GM12872 (cell line): ENCODE measurements around the gene IL21.

Experiments used
- TF ChIP-seq, protein P1 (sequence below): IDR thresholded peaks from 3 replicates; pipeline ENCODE4 v1.5.1; 2011; ENCODE audit warnings: low read depth, mild to moderate bottlenecking, low read length, moderate library complexity; ENCODE audit not compliant: insufficient read depth

Gene IL21

DNA sequence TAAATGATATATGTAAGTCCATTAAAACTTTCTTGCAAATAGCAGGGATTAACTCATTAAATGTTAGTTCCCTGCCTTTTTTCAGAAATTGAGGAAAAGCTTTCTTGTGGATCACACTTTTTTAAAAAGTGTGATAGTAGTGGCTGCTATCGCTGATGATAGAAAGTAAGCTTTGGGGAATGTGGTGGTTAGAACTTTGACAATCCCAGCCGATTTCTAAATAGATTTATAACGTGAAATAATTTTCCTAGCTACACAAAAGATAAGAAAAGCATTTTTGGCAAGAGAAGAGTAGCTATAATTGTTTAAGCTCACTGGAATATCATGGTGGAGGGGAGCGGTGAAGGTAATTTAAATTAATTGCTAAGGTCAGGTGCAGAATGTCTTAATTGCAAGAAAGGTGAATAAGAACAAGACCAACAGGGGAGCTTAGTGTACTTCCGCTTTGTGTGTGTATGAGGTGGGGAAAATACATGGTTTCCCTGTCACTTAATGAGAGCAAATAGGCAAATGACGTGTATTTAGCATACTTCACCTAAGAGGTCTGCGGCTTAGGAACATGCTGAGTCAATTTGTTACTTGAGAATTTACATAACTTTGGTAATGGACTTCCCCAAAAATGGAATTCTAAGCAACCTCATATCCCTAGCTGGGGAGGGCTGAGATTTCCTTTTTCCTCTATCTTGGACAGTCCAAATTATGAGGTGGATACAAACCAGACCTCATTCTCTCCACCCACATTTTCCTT, 11.7 kb upstream of the IL21 start:
- TF ChIP-seq, protein P1, sequence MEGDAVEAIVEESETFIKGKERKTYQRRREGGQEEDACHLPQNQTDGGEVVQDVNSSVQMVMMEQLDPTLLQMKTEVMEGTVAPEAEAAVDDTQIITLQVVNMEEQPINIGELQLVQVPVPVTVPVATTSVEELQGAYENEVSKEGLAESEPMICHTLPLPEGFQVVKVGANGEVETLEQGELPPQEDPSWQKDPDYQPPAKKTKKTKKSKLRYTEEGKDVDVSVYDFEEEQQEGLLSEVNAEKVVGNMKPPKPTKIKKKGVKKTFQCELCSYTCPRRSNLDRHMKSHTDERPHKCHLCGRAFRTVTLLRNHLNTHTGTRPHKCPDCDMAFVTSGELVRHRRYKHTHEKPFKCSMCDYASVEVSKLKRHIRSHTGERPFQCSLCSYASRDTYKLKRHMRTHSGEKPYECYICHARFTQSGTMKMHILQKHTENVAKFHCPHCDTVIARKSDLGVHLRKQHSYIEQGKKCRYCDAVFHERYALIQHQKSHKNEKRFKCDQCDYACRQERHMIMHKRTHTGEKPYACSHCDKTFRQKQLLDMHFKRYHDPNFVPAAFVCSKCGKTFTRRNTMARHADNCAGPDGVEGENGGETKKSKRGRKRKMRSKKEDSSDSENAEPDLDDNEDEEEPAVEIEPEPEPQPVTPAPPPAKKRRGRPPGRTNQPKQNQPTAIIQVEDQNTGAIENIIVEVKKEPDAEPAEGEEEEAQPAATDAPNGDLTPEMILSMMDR = no peak

- TF ChIP-seq, protein P1 = no peak
Observed at GRCh38 chr4:122625156-122625555, 4.3 kb upstream of the IL21 start.

DNA sequence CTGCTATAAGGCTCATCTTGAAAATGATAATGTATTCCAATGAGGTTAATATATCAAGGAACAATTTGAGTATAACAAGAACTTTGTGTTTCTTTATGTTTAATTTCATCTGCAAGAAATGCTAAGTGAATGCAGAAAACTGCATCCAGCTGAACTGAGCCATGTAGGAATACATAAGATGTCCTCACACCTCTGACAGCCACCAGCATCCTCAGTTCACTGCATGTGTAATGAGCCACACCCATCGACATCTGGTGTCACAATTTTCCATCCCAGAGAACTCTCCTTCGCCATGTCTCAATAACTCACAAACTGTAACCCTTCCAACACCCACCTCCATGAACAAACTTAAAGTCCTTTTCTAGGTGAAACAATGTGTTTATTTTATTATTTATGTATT, 3.3 kb upstream of the IL21 start:
- TF ChIP-seq, protein P1 = no peak

DNA sequence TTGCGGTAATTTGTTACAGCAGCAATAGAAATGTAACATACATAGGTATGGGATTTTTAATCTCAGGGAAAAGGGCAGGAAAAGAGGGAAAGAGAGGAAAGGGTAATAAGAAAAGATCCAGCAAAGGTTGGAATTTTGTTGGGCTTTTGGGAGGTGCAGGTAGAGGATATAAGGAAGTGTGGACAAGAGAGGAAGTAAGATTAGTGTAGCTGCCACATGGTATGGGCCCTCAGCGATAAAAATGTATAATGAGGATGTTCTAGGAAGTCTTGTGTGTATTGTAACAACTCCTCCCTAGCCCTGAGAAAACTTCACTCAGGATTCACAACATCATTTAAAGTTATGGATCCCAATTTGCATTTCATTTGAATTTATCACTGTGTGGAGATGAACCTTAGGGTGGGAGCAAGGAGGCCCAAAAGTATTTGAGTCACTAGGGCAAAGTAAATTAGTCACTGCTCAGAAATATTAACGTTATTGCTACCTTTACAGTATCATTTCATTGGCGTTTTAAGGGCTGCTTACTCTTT, 2.8 kb upstream of the IL21 start:
- TF ChIP-seq, protein P1 = no peak

GRCh38 chr4:122622400-122622799, 1.5 kb upstream of the IL21 start:
- TF ChIP-seq, protein P1 = no peak

DNA sequence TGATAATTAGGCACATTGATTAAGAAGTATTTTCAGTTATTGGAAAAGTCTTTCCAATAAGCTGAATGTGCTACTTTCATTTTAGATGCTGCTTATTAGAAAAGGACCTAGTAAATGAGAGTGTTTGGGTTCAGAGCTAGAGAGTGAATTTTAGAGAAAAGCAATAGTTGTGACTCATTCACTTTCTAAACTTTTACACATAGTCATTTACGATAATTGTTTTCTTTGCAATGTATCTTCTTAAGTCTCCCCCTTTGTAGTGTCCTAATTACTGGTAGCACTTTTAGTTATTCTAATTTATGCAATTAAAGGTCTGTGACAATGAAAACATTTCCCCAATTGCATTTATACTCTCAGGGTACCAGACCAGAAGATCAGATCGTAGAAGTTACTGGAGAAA, 1.3 kb downstream of the IL21 start:
- TF ChIP-seq, protein P1 = no peak

DNA sequence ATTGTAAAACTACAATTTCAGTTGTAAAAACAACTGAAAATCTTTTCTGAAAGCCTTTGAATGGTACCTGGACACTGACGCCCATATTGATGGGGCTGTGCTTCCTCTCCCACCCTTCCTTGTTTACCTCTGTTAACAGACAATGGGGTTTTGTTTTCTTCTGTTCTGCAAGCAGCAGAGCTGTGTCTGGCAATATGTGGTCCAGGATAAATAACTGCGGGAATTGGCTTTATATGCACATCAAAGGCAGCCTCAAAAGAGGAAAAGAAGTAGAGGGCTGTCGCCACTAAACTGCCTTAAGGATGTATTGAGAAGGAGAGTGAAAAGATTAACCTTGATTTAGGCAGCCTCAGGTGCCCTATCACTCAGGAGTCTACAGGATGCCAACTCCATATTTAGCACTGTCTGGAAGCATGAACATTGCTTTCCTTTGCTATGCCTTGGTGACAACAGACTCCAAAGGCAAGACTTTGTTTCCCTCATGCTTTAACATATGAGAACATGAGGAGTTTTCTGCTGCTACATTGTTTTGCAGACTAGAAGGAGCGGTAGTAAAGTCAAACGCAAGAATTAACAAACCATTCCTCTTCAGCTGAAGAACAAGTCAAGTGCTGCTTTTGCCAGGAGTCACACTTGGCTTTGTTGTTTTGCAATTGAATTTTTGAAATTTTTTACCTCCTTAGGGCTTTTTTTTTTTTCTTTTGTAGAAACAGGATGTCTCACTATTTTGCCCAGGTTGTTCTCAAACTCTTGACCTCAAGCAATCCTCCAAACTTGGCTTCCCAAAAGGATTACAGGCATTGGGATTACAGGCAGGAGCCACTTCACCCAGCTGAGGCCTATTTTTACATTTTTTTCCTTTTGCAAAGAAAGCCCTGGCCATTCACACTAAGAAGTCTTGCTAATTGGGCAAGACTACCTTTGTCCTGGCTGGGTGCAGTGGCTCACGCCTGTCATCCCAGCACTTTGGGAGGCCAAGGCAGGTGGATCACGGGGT, 3.0 kb downstream of the IL21 start:
- TF ChIP-seq, protein P1 = no peak
